ENCODE measurements around the gene SLC6A19.

GRCh38 chr5:1159341-1159675 lies 42.1 kb upstream of the SLC6A19 start:
- TF ChIP-seq NFYB (IDR thresholded peaks at IDR 0.05; ENCODE audit: insufficient read depth, low read depth, low read length) (no peak), CTCF (IDR thresholded peaks at IDR 0.05 in 2 of 3, conservative IDR thresholded peaks at IDR 0.05 in 1 of 3; ENCODE audit: control insufficient read depth in 2 of 3, extremely low read depth in 1 of 3, insufficient read depth in 1 of 3, low read depth in 3 of 3, low read length in 3 of 3) (no peak), POLR2A (IDR thresholded peaks at IDR 0.05; ENCODE audit: low read depth, low read length) (no peak), HDAC2 (IDR thresholded peaks at IDR 0.05) (no peak), YY1 (IDR thresholded peaks at IDR 0.05; ENCODE audit: low read depth, low read length) (no peak), BCLAF1 (IDR thresholded peaks at IDR 0.05) (no peak), EZH2 (IDR thresholded peaks at IDR 0.05; ENCODE audit: borderline replicate concordance, control insufficient read depth, low read depth, low read length) (no peak), NRF1 (conservative IDR thresholded peaks at IDR 0.05; ENCODE audit: low read depth, low read length) (no peak), HDAC6 (IDR thresholded peaks at IDR 0.05; ENCODE audit: unreplicated experiment) (no peak), CEBPB (IDR thresholded peaks at IDR 0.05; ENCODE audit: borderline replicate concordance in 1 of 2, low read depth in 2 of 2, low read length in 2 of 2) (no peak), NR2C1 (IDR thresholded peaks at IDR 0.05) (no peak), SIN3A (IDR thresholded peaks at IDR 0.05; ENCODE audit: low read depth, low read length) (no peak), TCF3 (IDR thresholded peaks at IDR 0.05; ENCODE audit: borderline replicate concordance, insufficient read depth, low read depth, low read length) (no peak)

Data from GM12878 (cell line).